ENCODE results near the gene ZBTB20. TPM values are rescaled to one million over a fixed set of nuclear protein-coding genes. Genes with fewer than 3 reads are reported as not detected.

The ZBTB20 gene
- total and polyA plus RNA-seq, 2 of the 4 experiments (the other 2 are of a cell fraction) = 0.75 to 14.7 TPM

GRCh38 chr3:115120597-115120996 is 26.5 kb downstream of the ZBTB20 start:
- Histone ChIP-seq H3K14ac (replicated peaks; ENCODE audit: low read depth, low read length) (no peak overlapping the region), H3K9ac (ENCODE audit: low read depth, low read length) (no peak overlapping the region), H3K4me2 (ENCODE audit: low read depth, low read length) (no peak overlapping the region), H3K27ac (ENCODE audit: insufficient read depth, low read length) (no peak overlapping the region), H3K27me3 (ENCODE audit: control insufficient read depth, insufficient read depth, low read length) (no peaks in the 10 kb centered on the region), H3K4ac (ENCODE audit: low read depth, low read length) (no peak overlapping the region), H2AFZ (replicated peaks; ENCODE audit: low read length, poor library complexity) (no peak overlapping the region), H4K91ac (ENCODE audit: insufficient read depth, low read depth, low read length) (no peak overlapping the region), H3K4me3 (ENCODE audit: insufficient read depth, low read depth, low read length) (no peak overlapping the region), H4K8ac (ENCODE audit: low read depth in 2 of 2, low read length in 2 of 2) (no peak overlapping the region), H4K20me1 (ENCODE audit: insufficient read depth, low read length) (no peaks in the 10 kb centered on the region), H2BK5ac (ENCODE audit: low read depth, low read length, poor library complexity, severe bottlenecking) (no peak overlapping the region), H3K23ac (ENCODE audit: low read depth, low read length) (no peak overlapping the region), H3K9me1 (ENCODE audit: insufficient read depth, low read length) (no peaks in the 10 kb centered on the region), H2AK9ac (replicated peaks; ENCODE audit: low read depth, low read length, poor library complexity) (no peak overlapping the region), H2BK15ac (ENCODE audit: low read depth, low read length) (no peak overlapping the region), H4K5ac (ENCODE audit: low read depth, low read length) (no peak overlapping the region), H3K56ac (ENCODE audit: extremely low read depth, insufficient read depth, low read length) (no peak overlapping the region), H3K79me1 (ENCODE audit: low read depth in 1 of 2, low read length in 2 of 2) (no peaks in the 10 kb centered on the region), H2BK120ac (ENCODE audit: low read depth, low read length) (no peak overlapping the region), H3K36me3 (ENCODE audit: control insufficient read depth, insufficient read depth, low read length) (no peaks in the 10 kb centered on the region), H2AK5ac (ENCODE audit: low read depth, low read length) (no peak overlapping the region), H3K9me3 (ENCODE audit: control insufficient read depth, insufficient read depth, low read length) (no peaks in the 10 kb centered on the region), H2BK20ac (ENCODE audit: low read depth, low read length) (no peak overlapping the region), H3K4me1 (ENCODE audit: control insufficient read depth, insufficient read depth, low read length) (no peaks in the 10 kb centered on the region), H3K18ac (ENCODE audit: low read depth, low read length) (no peak overlapping the region)
- dilution Hi-C loops (cut with HindIII; ENCODE audit: low sequenced_read_pairs, unreplicated experiment) = no loop called here
- ATAC-seq (ENCODE audit: low read depth) (no peak), DNase-seq (no peak)
- POLR2A ChIA-PET (ENCODE audit: unreplicated experiment) = no interaction called here
- CTCF ChIA-PET = interaction anchor here (0.9 kb wide), 1 partner anchor 25 kb away, joined by 5 read pairs; no protein-coding TSS in a partner anchor
- BruUV-seq (replicated peaks) = no TSS peak
- in situ Hi-C loops (cut with MboI; ENCODE audit: low sequenced_read_pairs) = no loop called here
- no CpG with 5 or more reads among the region's 1 CpG for WGBS, 2 experiments (ENCODE audit: extremely low coverage in 2 of 2, insufficient read length in 1 of 2)
- intact Hi-C loops (cut with micrococcal nuclease) = loop anchor here (5.0 kb wide), 1 partner anchor 63 kb away; no protein-coding TSS in a partner anchor
- TF ChIP-seq RCOR1 (IDR thresholded peaks at IDR 0.05; ENCODE audit: insufficient replicate concordance, low read length) = no peak
- no peak for TF ChIP-seq CHD1 (IDR thresholded peaks at IDR 0.05; ENCODE audit: low read depth, low read length)
- TF ChIP-seq CTCF (conservative IDR thresholded peaks at IDR 0.05; ENCODE audit: low read depth, low read length) = no peak
- TF ChIP-seq MAFK (IDR thresholded peaks at IDR 0.05; ENCODE audit: low read depth, low read length) = no peak

All from IMR-90 (cell line).